Activated naive CD4-positive, alpha-beta T cell treated with anti-CD3 and anti-CD28 coated beads for 36 hours (primary cell): ENCODE measurements around the gene FETUB. TPM values are rescaled to one million over a fixed set of nuclear protein-coding genes. Genes with fewer than 3 reads are reported as not detected.
"Not testable (repeated sequence)": the region's sequence is repeated elsewhere in the genome, so short reads cannot be mapped to it uniquely, and the experiment has no call there.

ENCODE experiments used
- CTCF ChIA-PET: fragments of 350-600 bp; sonication (Branson Sonifier 250); formaldehyde crosslinking; loops from one replicate; lab custom pipeline; 2021; ENCODE audit warnings: antibody characterized with exemption; lab: Charles Lee
- DNase-seq: peaks from one replicate; pipeline ENCODE4 v3.0.0-alpha.2; 2020
- H3K27ac Mint-ChIP-seq: one replicate; pipeline ENCODE4 v1.8.0; 2021; ENCODE audit warnings: mild to moderate bottlenecking, mixed read lengths
- H3K27me3 Mint-ChIP-seq: one replicate; pipeline ENCODE4 v1.8.0; 2021; ENCODE audit warnings: low read depth, mixed read lengths
- H3K36me3 Mint-ChIP-seq: one replicate; pipeline ENCODE4 v1.8.0; 2021; ENCODE audit warnings: low read depth, mixed read lengths
- H3K4me1 Mint-ChIP-seq: one replicate; pipeline ENCODE4 v1.8.0; 2021; ENCODE audit warnings: low read depth, mixed read lengths
- H3K4me3 Mint-ChIP-seq: one replicate; pipeline ENCODE4 v1.8.0; 2021; ENCODE audit warnings: mild to moderate bottlenecking, moderate library complexity, mixed read lengths
- H3K9me3 Mint-ChIP-seq: one replicate; pipeline ENCODE4 v1.8.0; 2021; ENCODE audit warnings: mixed read lengths
- intact Hi-C: fragments of 100-400 bp; cut with micrococcal nuclease; formaldehyde crosslinking; loops from one replicate; pipeline ENCODE4 v1.15.1; 2023
- total RNA-seq, 2 experiments: library from RNA; stranded (reverse); gene quantifications; one replicate each; pipeline ENCODE4 v1.2.3, GENCODE V29; 2021

FETUB gene
- total RNA-seq, 2 experiments from 2014 or later: not detected

GRCh38 chr3:186625600-186626042 is 14.6 kb upstream of the FETUB start:
- intact Hi-C loops: no loop called here
- DNase-seq: no peak
- no peaks in the 10 kb centered on the region for H3K9me3 Mint-ChIP-seq
- H3K27me3 Mint-ChIP-seq: peaks cover 1% of the 10 kb centered on the region
- no peaks in the 10 kb centered on the region for H3K4me1 Mint-ChIP-seq
- CTCF ChIA-PET: interaction anchor here (0.6 to 1.9 kb wide), 2 partner anchors 10 to 46 kb away, joined by 3 to 17 read pairs; no protein-coding TSS in a partner anchor
- no peak overlapping the region for H3K27ac Mint-ChIP-seq
- H3K4me3 Mint-ChIP-seq: no peak overlapping the region
- H3K36me3 Mint-ChIP-seq: no peaks in the 10 kb centered on the region

GRCh38 chr3:186626254-186626847 is 13.8 kb upstream of the FETUB start:
- intact Hi-C loops: no loop called here

GRCh38 chr3:186627852-186628414 is 12.3 kb upstream of the FETUB start:
- CTCF ChIA-PET: no interaction called here
- DNase-seq: no peak
- H3K4me1 Mint-ChIP-seq: no peaks in the 10 kb centered on the region
- H3K36me3 Mint-ChIP-seq: no peaks in the 10 kb centered on the region
- H3K27me3 Mint-ChIP-seq: peaks cover 1% of the 10 kb centered on the region
- H3K4me3 Mint-ChIP-seq: no peak overlapping the region
- intact Hi-C loops: no loop called here
- no peak overlapping the region for H3K27ac Mint-ChIP-seq
- H3K9me3 Mint-ChIP-seq: no peaks in the 10 kb centered on the region

More at GRCh38 chr3:186626254-186626847, 13.8 kb upstream of the FETUB start:
- H3K9me3 Mint-ChIP-seq: no peaks in the 10 kb centered on the region
- no peak overlapping the region for H3K4me3 Mint-ChIP-seq
- no peak for DNase-seq
- no peak overlapping the region for H3K27ac Mint-ChIP-seq
- H3K36me3 Mint-ChIP-seq: no peaks in the 10 kb centered on the region
- H3K27me3 Mint-ChIP-seq: peaks cover 1% of the 10 kb centered on the region
- no peaks in the 10 kb centered on the region for H3K4me1 Mint-ChIP-seq
- CTCF ChIA-PET: interaction anchor here (0.9 to 1.9 kb wide), 2 partner anchors 10 to 214 kb away, joined by 3 to 17 read pairs; no protein-coding TSS in a partner anchor

- intact Hi-C loops: no loop called here
- Mint-ChIP-seq H3K4me3 (no peak overlapping the region), H3K36me3 (no peaks in the 10 kb centered on the region), H3K4me1 (no peaks in the 10 kb centered on the region), H3K9me3 (no peaks in the 10 kb centered on the region), H3K27ac (no peak overlapping the region), H3K27me3 (peaks cover 1% of the 10 kb centered on the region)
- no peak for DNase-seq
- CTCF ChIA-PET: interaction anchor here (1.2 kb wide), 1 partner anchor 14 kb away, joined by 5 read pairs; no protein-coding TSS in a partner anchor
Observed at GRCh38 chr3:186628756-186629155, 11.4 kb upstream of the FETUB start.

- DNase-seq: no peak
- CTCF ChIA-PET: interaction anchor here (1.0 to 1.7 kb wide), 2 partner anchors 14 to 16 kb away, joined by 4 to 10 read pairs; no protein-coding TSS in a partner anchor
- Mint-ChIP-seq H3K4me3 (no peak overlapping the region), H3K27ac (no peak overlapping the region), H3K36me3 (no peaks in the 10 kb centered on the region), H3K27me3 (peaks cover 1% of the 10 kb centered on the region), H3K9me3 (no peaks in the 10 kb centered on the region), H3K4me1 (no peaks in the 10 kb centered on the region)
- intact Hi-C loops: no loop called here
Observed at GRCh38 chr3:186630950-186631641, 9.1 kb upstream of the FETUB start.

- Mint-ChIP-seq H3K4me3 (no peak overlapping the region), H3K9me3 (no peaks in the 10 kb centered on the region), H3K27ac (no peak overlapping the region), H3K36me3 (no peaks in the 10 kb centered on the region), H3K4me1 (no peaks in the 10 kb centered on the region), H3K27me3 (peaks cover 1% of the 10 kb centered on the region)
- CTCF ChIA-PET: interaction anchor here (1.0 kb wide), 1 partner anchor 186 kb away, joined by 3 read pairs; no protein-coding TSS in a partner anchor
- intact Hi-C loops: no loop called here
- no peak for DNase-seq
Observed at GRCh38 chr3:186633481-186633880, 6.7 kb upstream of the FETUB start.

- DNase-seq, H3K27ac Mint-ChIP-seq, H3K9me3 Mint-ChIP-seq, intact Hi-C loops, H3K36me3 Mint-ChIP-seq, H3K27me3 Mint-ChIP-seq, H3K4me1 Mint-ChIP-seq, CTCF ChIA-PET, H3K4me3 Mint-ChIP-seq: not testable (repeated sequence)
Observed at GRCh38 chr3:186634207-186634606, 6.0 kb upstream of the FETUB start.

GRCh38 chr3:186635532-186635931 is 4.7 kb upstream of the FETUB start:
- CTCF ChIA-PET: interaction anchor here (1.2 kb wide), 1 partner anchor 186 kb away, joined by 3 read pairs; no protein-coding TSS in a partner anchor
- no peaks in the 10 kb centered on the region for H3K4me1 Mint-ChIP-seq
- H3K36me3 Mint-ChIP-seq: no peaks in the 10 kb centered on the region
- H3K4me3 Mint-ChIP-seq: no peak overlapping the region
- no peak overlapping the region for H3K27ac Mint-ChIP-seq
- no peak for DNase-seq
- H3K27me3 Mint-ChIP-seq: peaks cover 3% of the 10 kb centered on the region
- H3K9me3 Mint-ChIP-seq: no peaks in the 10 kb centered on the region
- intact Hi-C loops: no loop called here

GRCh38 chr3:186636536-186636935 is 3.7 kb upstream of the FETUB start:
- H3K36me3 Mint-ChIP-seq: no peaks in the 10 kb centered on the region
- no peaks in the 10 kb centered on the region for H3K9me3 Mint-ChIP-seq
- intact Hi-C loops: no loop called here
- H3K27ac Mint-ChIP-seq: no peak overlapping the region
- no peak overlapping the region for H3K4me3 Mint-ChIP-seq
- H3K4me1 Mint-ChIP-seq: no peaks in the 10 kb centered on the region
- H3K27me3 Mint-ChIP-seq: peaks cover 4% of the 10 kb centered on the region
- CTCF ChIA-PET: no interaction called here
- DNase-seq: no peak

GRCh38 chr3:186637686-186638085 is 2.5 kb upstream of the FETUB start:
- Mint-ChIP-seq H3K4me1 (peaks cover 8% of the 10 kb centered on the region), H3K36me3 (no peaks in the 10 kb centered on the region), H3K4me3 (no peak overlapping the region), H3K27ac (no peak overlapping the region), H3K9me3 (no peaks in the 10 kb centered on the region), H3K27me3 (peaks cover 6% of the 10 kb centered on the region)
- intact Hi-C loops: no loop called here
- DNase-seq: no peak
- CTCF ChIA-PET: interaction anchor here (0.6 kb wide), 1 partner anchor 97 kb away, joined by 3 read pairs; no protein-coding TSS in a partner anchor

GRCh38 chr3:186638259-186638658 is 1.9 kb upstream of the FETUB start:
- H3K4me3 Mint-ChIP-seq: no peak overlapping the region
- CTCF ChIA-PET: no interaction called here
- no peak overlapping the region for H3K27ac Mint-ChIP-seq
- no peaks in the 10 kb centered on the region for H3K36me3 Mint-ChIP-seq
- H3K4me1 Mint-ChIP-seq: peaks cover 14% of the 10 kb centered on the region
- no peak for DNase-seq
- no peaks in the 10 kb centered on the region for H3K9me3 Mint-ChIP-seq
- H3K27me3 Mint-ChIP-seq: peaks cover 6% of the 10 kb centered on the region
- intact Hi-C loops: no loop called here

GRCh38 chr3:186640473-186640818 is 247 bp downstream of the FETUB start:
- no peak for DNase-seq
- Mint-ChIP-seq H3K9me3 (no peaks in the 10 kb centered on the region), H3K4me3 (no peak overlapping the region), H3K27ac (no peak overlapping the region), H3K4me1 (peaks cover 24% of the 10 kb centered on the region), H3K27me3 (peaks cover 6% of the 10 kb centered on the region), H3K36me3 (no peaks in the 10 kb centered on the region)
- intact Hi-C loops: no loop called here
- CTCF ChIA-PET: interaction anchor here (2.1 kb wide), 1 partner anchor 23 kb away, joined by 11 read pairs; no protein-coding TSS in a partner anchor
